Astrocyte (in vitro differentiated cells and primary cell): ENCODE measurements around the gene LSM4.

Experiments
- CTCF ChIP-seq: IDR thresholded peaks from 2 replicates; pipeline ENCODE4 v1.5.1; 2011; ENCODE audit warnings: low read depth, mild to moderate bottlenecking, inconsistent platforms, low read length, moderate library complexity; ENCODE audit not compliant: insufficient read depth
- EZH2 ChIP-seq: IDR thresholded peaks from 2 replicates; pipeline ENCODE4 v1.6.1; 2012; ENCODE audit warnings: mild to moderate bottlenecking, low read length, inconsistent platforms; ENCODE audit not compliant: insufficient read depth

- no peak for TF ChIP-seq CTCF
- no peak for TF ChIP-seq EZH2
Measured at GRCh38 chr19:18322759-18323460, at the start of gene LSM4.
